ENCODE measurements around the gene DOCK1.

The DOCK1 gene

GRCh38 chr10:127385066-127385465 is 479.8 kb downstream of the DOCK1 start:
- no peak overlapping the region for H3K4me3 ChIP-seq (ENCODE audit: low read length)

GRCh38 chr10:127386606-127387327 is 481.5 kb downstream of the DOCK1 start:
- Histone ChIP-seq H3K4me3 (ENCODE audit: low read length) (no peak overlapping the region), H2AFZ (ENCODE audit: low read depth, low read length) (no peak overlapping the region), H3K27me3 (ENCODE audit: insufficient read depth, low read length) (no peaks in the 10 kb centered on the region), H3K4me1 (ENCODE audit: insufficient read depth, low read length) (peaks cover 5% of the 10 kb centered on the region), H3K36me3 (ENCODE audit: insufficient read depth, low read length) (peaks cover 9% of the 10 kb centered on the region), H3K9me3 (ENCODE audit: low read length) (no peaks in the 10 kb centered on the region)

More at GRCh38 chr10:127385066-127385465, 479.8 kb downstream of the DOCK1 start:
- Histone ChIP-seq H3K9me3 (ENCODE audit: low read length) (no peaks in the 10 kb centered on the region), H2AFZ (ENCODE audit: low read depth, low read length) (no peak overlapping the region), H3K36me3 (ENCODE audit: insufficient read depth, low read length) (peaks cover 11% of the 10 kb centered on the region), H3K27me3 (ENCODE audit: insufficient read depth, low read length) (no peaks in the 10 kb centered on the region), H3K4me1 (ENCODE audit: insufficient read depth, low read length) (peaks cover 5% of the 10 kb centered on the region)

- no peaks in the 10 kb centered on the region for H3K36me3 ChIP-seq (ENCODE audit: insufficient read depth, low read length)
- no peak overlapping the region for H2AFZ ChIP-seq (ENCODE audit: low read depth, low read length)
- H3K27me3 ChIP-seq (ENCODE audit: insufficient read depth, low read length), result no peaks in the 10 kb centered on the region
- no peaks in the 10 kb centered on the region for H3K9me3 ChIP-seq (ENCODE audit: low read length)
- H3K4me3 ChIP-seq (ENCODE audit: low read length), result no peak overlapping the region
- H3K4me1 ChIP-seq (ENCODE audit: insufficient read depth, low read length), result peaks cover 2% of the 10 kb centered on the region
These were observed 486.6 kb downstream of the DOCK1 start for GRCh38 chr10:127391875-127392274.

GRCh38 chr10:127392351-127393235 is 487.4 kb downstream of the DOCK1 start:
- Histone ChIP-seq H2AFZ (ENCODE audit: low read depth, low read length) (no peak overlapping the region), H3K4me1 (ENCODE audit: insufficient read depth, low read length) (no peaks in the 10 kb centered on the region), H3K9me3 (ENCODE audit: low read length) (no peaks in the 10 kb centered on the region)

GRCh38 chr10:127398140-127398970 is 493.1 kb downstream of the DOCK1 start:
- peaks cover 11% of the 10 kb centered on the region for H3K4me1 ChIP-seq (ENCODE audit: insufficient read depth, low read length)
- no peaks in the 10 kb centered on the region for H3K27me3 ChIP-seq (ENCODE audit: insufficient read depth, low read length)
- H3K36me3 ChIP-seq (ENCODE audit: insufficient read depth, low read length), result no peaks in the 10 kb centered on the region
- H3K4me3 ChIP-seq (ENCODE audit: low read length), result no peak overlapping the region
- no peak overlapping the region for H2AFZ ChIP-seq (ENCODE audit: low read depth, low read length)
- H3K9me3 ChIP-seq (ENCODE audit: low read length), result peaks cover 3% of the 10 kb centered on the region

More at GRCh38 chr10:127392351-127393235, 487.4 kb downstream of the DOCK1 start:
- Histone ChIP-seq H3K36me3 (ENCODE audit: insufficient read depth, low read length) (no peaks in the 10 kb centered on the region), H3K4me3 (ENCODE audit: low read length) (no peak overlapping the region), H3K27me3 (ENCODE audit: insufficient read depth, low read length) (no peaks in the 10 kb centered on the region)

- H3K36me3 ChIP-seq (ENCODE audit: insufficient read depth, low read length), result no peaks in the 10 kb centered on the region
- peaks cover 11% of the 10 kb centered on the region for H3K4me1 ChIP-seq (ENCODE audit: insufficient read depth, low read length)
- no peak overlapping the region for H3K4me3 ChIP-seq (ENCODE audit: low read length)
- H2AFZ ChIP-seq (ENCODE audit: low read depth, low read length), result no peak overlapping the region
- peaks cover 3% of the 10 kb centered on the region for H3K9me3 ChIP-seq (ENCODE audit: low read length)
- H3K27me3 ChIP-seq (ENCODE audit: insufficient read depth, low read length), result no peaks in the 10 kb centered on the region
These were observed 493.7 kb downstream of the DOCK1 start for GRCh38 chr10:127398971-127399365.

GRCh38 chr10:127399668-127400067 is 494.4 kb downstream of the DOCK1 start:
- peaks cover 11% of the 10 kb centered on the region for H3K4me1 ChIP-seq (ENCODE audit: insufficient read depth, low read length)
- no peaks in the 10 kb centered on the region for H3K36me3 ChIP-seq (ENCODE audit: insufficient read depth, low read length)
- H2AFZ ChIP-seq (ENCODE audit: low read depth, low read length), result no peak overlapping the region
- no peak overlapping the region for H3K4me3 ChIP-seq (ENCODE audit: low read length)
- peaks cover 3% of the 10 kb centered on the region for H3K9me3 ChIP-seq (ENCODE audit: low read length)
- H3K27me3 ChIP-seq (ENCODE audit: insufficient read depth, low read length), result no peaks in the 10 kb centered on the region

GRCh38 chr10:127400216-127400615 is 495.0 kb downstream of the DOCK1 start:
- no peaks in the 10 kb centered on the region for H3K27me3 ChIP-seq (ENCODE audit: insufficient read depth, low read length)
- peaks cover 11% of the 10 kb centered on the region for H3K4me1 ChIP-seq (ENCODE audit: insufficient read depth, low read length)
- H3K36me3 ChIP-seq (ENCODE audit: insufficient read depth, low read length), result no peaks in the 10 kb centered on the region
- H3K4me3 ChIP-seq (ENCODE audit: low read length), result no peak overlapping the region
- peaks cover 3% of the 10 kb centered on the region for H3K9me3 ChIP-seq (ENCODE audit: low read length)
- H2AFZ ChIP-seq (ENCODE audit: low read depth, low read length), result no peak overlapping the region

GRCh38 chr10:127402596-127403409 is 497.6 kb downstream of the DOCK1 start:
- Histone ChIP-seq H2AFZ (ENCODE audit: low read depth, low read length) (no peak overlapping the region), H3K4me3 (ENCODE audit: low read length) (no peak overlapping the region), H3K36me3 (ENCODE audit: insufficient read depth, low read length) (peaks cover 4% of the 10 kb centered on the region), H3K27me3 (ENCODE audit: insufficient read depth, low read length) (no peaks in the 10 kb centered on the region), H3K9me3 (ENCODE audit: low read length) (peaks cover 3% of the 10 kb centered on the region), H3K4me1 (ENCODE audit: insufficient read depth, low read length) (peaks cover 11% of the 10 kb centered on the region)

GRCh38 chr10:127405221-127405620 is 500.0 kb downstream of the DOCK1 start:
- H2AFZ ChIP-seq (ENCODE audit: low read depth, low read length), result no peak overlapping the region
- peaks cover 4% of the 10 kb centered on the region for H3K36me3 ChIP-seq (ENCODE audit: insufficient read depth, low read length)
- H3K4me1 ChIP-seq (ENCODE audit: insufficient read depth, low read length), result peaks cover 8% of the 10 kb centered on the region
- no peak overlapping the region for H3K4me3 ChIP-seq (ENCODE audit: low read length)
- peaks cover 3% of the 10 kb centered on the region for H3K9me3 ChIP-seq (ENCODE audit: low read length)
- no peaks in the 10 kb centered on the region for H3K27me3 ChIP-seq (ENCODE audit: insufficient read depth, low read length)

GRCh38 chr10:127406018-127406550 is 500.9 kb downstream of the DOCK1 start:
- Histone ChIP-seq H3K4me1 (ENCODE audit: insufficient read depth, low read length) (peaks cover 8% of the 10 kb centered on the region), H3K4me3 (ENCODE audit: low read length) (no peak overlapping the region), H3K36me3 (ENCODE audit: insufficient read depth, low read length) (peaks cover 4% of the 10 kb centered on the region), H3K27me3 (ENCODE audit: insufficient read depth, low read length) (no peaks in the 10 kb centered on the region), H2AFZ (ENCODE audit: low read depth, low read length) (no peak overlapping the region), H3K9me3 (ENCODE audit: low read length) (peaks cover 3% of the 10 kb centered on the region)

- peaks cover 4% of the 10 kb centered on the region for H3K36me3 ChIP-seq (ENCODE audit: insufficient read depth, low read length)
- no peak overlapping the region for H3K4me3 ChIP-seq (ENCODE audit: low read length)
These were observed 502.3 kb downstream of the DOCK1 start for GRCh38 chr10:127407551-127407950.

More at GRCh38 chr10:127407551-127407950, 502.3 kb downstream of the DOCK1 start:
- no peaks in the 10 kb centered on the region for H3K9me3 ChIP-seq (ENCODE audit: low read length)
- H3K27me3 ChIP-seq (ENCODE audit: insufficient read depth, low read length), result no peaks in the 10 kb centered on the region
- peaks cover 6% of the 10 kb centered on the region for H3K4me1 ChIP-seq (ENCODE audit: insufficient read depth, low read length)
- H2AFZ ChIP-seq (ENCODE audit: low read depth, low read length), result no peak overlapping the region
